HepG2 (cell line): ENCODE data around the gene PASK.

Experiments
- NFRKB ChIP-seq: fragments of 450-650 bp; IDR thresholded peaks from 2 replicates; pipeline ENCODE4 v1.6.1; 2017
- ZNF335 ChIP-seq: sonication (generic); formaldehyde crosslinking; IDR thresholded peaks from 2 replicates; pipeline ENCODE4 v1.4.0; 2020; ENCODE audit warnings: missing genetic modification reagents

- no peak for TF ChIP-seq NFRKB
- no peak for TF ChIP-seq ZNF335 (CRISPR knock-in tag)
These were observed 66.2 kb downstream of the PASK start for GRCh38 chr2:241083091-241083415.
